ENCODE results near the gene WNT8B. TPM values are rescaled to one million over a fixed set of nuclear protein-coding genes. Genes with fewer than 3 reads are reported as not detected.

WNT8B gene
- total RNA-seq, 5 donors from 2014 or later (not counting 1 experiment from before 2014, with no cell fraction given): 0.20 to 0.23 TPM; not detected in 3

DNA sequence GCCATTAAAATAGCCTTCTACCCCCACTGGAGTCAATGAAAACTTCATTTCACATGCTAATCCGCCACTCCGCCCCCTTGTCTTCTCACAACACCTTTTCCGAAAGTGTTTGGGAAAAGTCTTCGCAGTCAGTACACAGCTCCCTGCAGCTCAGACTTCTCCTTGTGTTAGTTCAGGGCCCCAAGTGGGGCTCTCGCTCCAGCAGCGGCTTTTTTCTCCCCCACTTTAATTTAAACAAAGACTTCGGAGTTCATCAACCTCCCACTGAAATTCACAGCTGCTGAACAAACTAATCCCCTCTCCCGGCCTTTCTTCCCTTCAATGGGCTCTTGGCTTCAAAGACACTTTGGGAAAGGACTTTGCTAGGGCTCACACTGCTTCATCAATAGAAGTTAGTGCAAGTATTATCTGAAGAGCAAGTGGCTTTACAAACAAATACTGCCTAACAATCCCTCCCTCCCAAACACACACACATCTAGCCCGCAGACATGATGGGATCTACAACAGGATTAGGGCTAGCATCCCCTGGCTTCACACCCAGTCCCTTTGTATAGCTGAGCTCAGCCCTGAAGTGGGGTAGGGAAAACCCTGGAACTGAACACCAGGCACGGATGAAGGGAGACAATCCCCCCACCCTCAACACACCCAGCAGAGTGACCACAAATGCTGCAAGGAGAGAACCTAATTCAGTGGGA lies 23.1 kb downstream of the WNT8B start:
- Histone ChIP-seq H3K27ac (ENCODE audit: low read length) (no peak overlapping the region), H3K4me3 (ENCODE audit: control insufficient read depth in 1 of 2, extremely low read depth in 1 of 2, low read length in 1 of 2) (no peak overlapping the region), H3K4me1 (ENCODE audit: control insufficient read depth in 1 of 2, extremely low read depth in 1 of 2, insufficient read depth in 2 of 2, low read length in 2 of 2) (peaks cover 4 to 17% of the 10 kb centered on the region in 2 experiments), H3K36me3 (ENCODE audit: control insufficient read depth in 2 of 2, extremely low read depth in 1 of 2, insufficient read depth in 1 of 2, low read length in 1 of 2) (peaks cover 14 to 42% of the 10 kb centered on the region in 2 donors), H3K27me3 (replicated peaks in 1 of 2; ENCODE audit: control insufficient read depth in 2 of 2, extremely low read depth in 1 of 2, insufficient read depth in 2 of 2, low read length in 1 of 2) (peaks cover 0 to 11% of the 10 kb centered on the region in 2 experiments), H3K9me3 (no peaks in the 10 kb centered on the region)
- ChIA-PET POLR2A (no interaction called here), CTCF (interaction anchor here (0.8 to 6.7 kb wide), 5 partner anchors 23 to 38 kb away, joined by 3 to 61 read pairs (median 3); no protein-coding TSS in a partner anchor)
- Mint-ChIP-seq H3K4me1 (peaks cover 11 to 22% (median 14%) of the 10 kb centered on the region in 3 donors), H3K36me3 (peaks cover 38% of the 10 kb centered on the region), H3K4me3 (no peak overlapping the region), H3K27ac (no peak overlapping the region), H3K27me3 (peaks cover 3% of the 10 kb centered on the region in 2 donors), H3K9me3 (no peaks in the 10 kb centered on the region)
- DNase-seq: no peak
- no peak for ATAC-seq (replicated peaks in 1 of 4)
- WGBS (ENCODE audit: insufficient coverage): 93% methylated on average over 8 of the region's 10 CpGs

DNA sequence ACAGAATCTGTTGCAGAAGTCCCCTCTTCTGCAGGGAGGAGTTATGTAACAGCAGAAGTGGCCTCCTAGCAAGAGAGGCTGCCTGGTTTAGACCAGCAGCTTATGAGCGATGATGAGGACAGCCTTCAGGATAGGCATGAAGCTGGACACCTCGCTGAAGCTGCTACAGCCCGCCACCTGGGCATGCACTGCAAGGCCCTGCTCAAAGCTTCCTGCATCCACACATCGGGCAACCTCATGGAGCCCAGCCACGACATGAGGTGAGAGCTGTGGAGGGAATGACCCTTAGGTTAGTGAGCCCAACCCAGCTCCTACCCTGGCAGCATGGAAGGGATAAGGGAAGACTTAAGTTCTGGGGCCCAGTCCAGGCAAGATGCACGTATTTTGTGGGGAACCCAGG lies 24.7 kb downstream of the WNT8B start:
- Mint-ChIP-seq H3K9me3 (no peaks in the 10 kb centered on the region), H3K27me3 (no peaks in the 10 kb centered on the region), H3K27ac (no peak overlapping the region), H3K4me1 (peaks cover 8 to 12% (median 9%) of the 10 kb centered on the region in 3 donors), H3K4me3 (no peak overlapping the region), H3K36me3 (peaks cover 48% of the 10 kb centered on the region)
- CTCF ChIA-PET: interaction anchor here in 1 of 2 donors (0.9 to 1.0 kb wide), 2 partner anchors 22 to 31 kb away, joined by 4 read pairs; no protein-coding TSS in a partner anchor
- no peak for ATAC-seq (replicated peaks in 1 of 4)
- Histone ChIP-seq H3K27ac (ENCODE audit: low read length) (no peak overlapping the region), H3K36me3 (ENCODE audit: control insufficient read depth in 2 of 2, extremely low read depth in 1 of 2, insufficient read depth in 1 of 2, low read length in 1 of 2) (peaks cover 14 to 49% of the 10 kb centered on the region in 2 donors), H3K9me3 (no peaks in the 10 kb centered on the region), H3K4me1 (ENCODE audit: control insufficient read depth in 1 of 2, extremely low read depth in 1 of 2, insufficient read depth in 2 of 2, low read length in 2 of 2) (peaks cover 0 to 5% of the 10 kb centered on the region in 2 experiments), H3K4me3 (ENCODE audit: control insufficient read depth in 1 of 2, extremely low read depth in 1 of 2, low read length in 1 of 2) (no peak overlapping the region), H3K27me3 (replicated peaks in 1 of 2; ENCODE audit: control insufficient read depth in 2 of 2, extremely low read depth in 1 of 2, insufficient read depth in 2 of 2, low read length in 1 of 2) (peaks cover 0 to 3% of the 10 kb centered on the region in 2 experiments)
- DNase-seq: no peak
- 79% methylated on average over 3 of the region's 6 CpGs for WGBS (ENCODE audit: insufficient coverage)
- POLR2A ChIA-PET: no interaction called here

GRCh38 chr10:100489396-100489795 lies 26.6 kb downstream of the WNT8B start:
- Mint-ChIP-seq H3K4me3 (no peak overlapping the region), H3K36me3 (peaks cover 62% of the 10 kb centered on the region), H3K4me1 (no peaks in the 10 kb centered on the region), H3K27me3 (no peaks in the 10 kb centered on the region), H3K27ac (no peak overlapping the region), H3K9me3 (no peaks in the 10 kb centered on the region)
- POLR2A ChIA-PET: interaction anchor here in 1 of 2 donors (0.6 kb wide), 1 partner anchor 38 kb away, joined by 3 read pairs; no protein-coding TSS in a partner anchor
- H3K27ac ChIP-seq (ENCODE audit: low read length): no peak overlapping the region
- H3K4me1 ChIP-seq (ENCODE audit: control insufficient read depth in 1 of 2, extremely low read depth in 1 of 2, insufficient read depth in 2 of 2, low read length in 2 of 2): no peaks in the 10 kb centered on the region
- H3K27me3 ChIP-seq (replicated peaks in 1 of 2; ENCODE audit: control insufficient read depth in 2 of 2, extremely low read depth in 1 of 2, insufficient read depth in 2 of 2, low read length in 1 of 2): no peaks in the 10 kb centered on the region
- CTCF ChIA-PET: no interaction called here
- H3K36me3 ChIP-seq (ENCODE audit: control insufficient read depth in 2 of 2, extremely low read depth in 1 of 2, insufficient read depth in 1 of 2, low read length in 1 of 2): peaks cover 14 to 54% of the 10 kb centered on the region in 2 donors
- H3K4me3 ChIP-seq (ENCODE audit: control insufficient read depth in 1 of 2, extremely low read depth in 1 of 2, low read length in 1 of 2): no peak overlapping the region
- H3K9me3 ChIP-seq: no peaks in the 10 kb centered on the region
- DNase-seq (no peak), ATAC-seq (replicated peaks in 1 of 4) (no peak)
- WGBS (ENCODE audit: insufficient coverage): 92% methylated on average over 2 of the region's 5 CpGs

DNA sequence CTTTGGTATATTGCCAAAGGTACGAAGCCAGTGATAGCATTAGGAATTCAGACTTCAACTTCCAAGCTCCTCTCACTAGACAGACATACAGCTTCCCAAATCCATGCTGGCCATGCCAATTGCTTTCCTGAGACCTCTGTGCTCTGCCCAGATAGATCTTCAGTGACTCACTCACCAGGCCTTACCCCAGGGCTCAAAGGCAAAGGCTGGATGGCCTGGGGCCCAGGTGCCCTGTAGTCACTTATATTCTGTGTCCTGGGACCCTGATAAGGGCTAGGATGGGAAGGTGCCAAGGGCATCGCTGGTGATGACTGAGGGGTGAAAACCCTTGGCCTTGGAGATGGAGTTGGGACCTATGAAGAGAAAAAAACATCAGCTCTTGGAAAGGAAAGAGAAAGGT lies 27.7 kb downstream of the WNT8B start:
- peaks cover 9 to 58% of the 10 kb centered on the region in 2 donors for H3K36me3 ChIP-seq (ENCODE audit: control insufficient read depth in 2 of 2, extremely low read depth in 1 of 2, insufficient read depth in 1 of 2, low read length in 1 of 2)
- WGBS (ENCODE audit: insufficient coverage): 100% methylated on average over 1 of the region's 2 CpGs

DNA sequence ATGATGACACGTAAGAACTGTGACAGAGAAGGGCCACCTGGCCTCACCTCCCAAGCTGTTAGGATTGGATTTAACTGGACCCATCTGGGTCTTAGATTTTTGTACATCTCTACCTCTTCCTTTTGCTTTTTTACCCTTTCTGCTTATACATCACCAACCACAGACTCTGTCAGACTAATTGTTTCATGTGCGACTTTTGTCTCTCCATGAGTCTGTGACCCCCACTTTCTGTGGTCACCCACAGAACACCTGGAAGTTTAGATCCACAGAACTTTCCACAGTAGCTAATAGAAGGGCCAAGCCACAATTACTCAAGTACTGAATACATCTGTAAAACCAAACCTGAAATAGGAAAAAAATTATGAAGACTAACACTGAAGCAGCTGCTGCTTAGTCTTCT lies 33.8 kb downstream of the WNT8B start:
- peaks cover 0 to 7% of the 10 kb centered on the region in 2 experiments for H3K4me1 ChIP-seq (ENCODE audit: control insufficient read depth in 1 of 2, extremely low read depth in 1 of 2, insufficient read depth in 2 of 2, low read length in 2 of 2)
- H3K9me3 ChIP-seq: no peaks in the 10 kb centered on the region
- H3K4me3 ChIP-seq (ENCODE audit: control insufficient read depth in 1 of 2, extremely low read depth in 1 of 2, low read length in 1 of 2): no peak overlapping the region
- ChIA-PET POLR2A (no interaction called here), CTCF (interaction anchor here in 1 of 2 donors (1.0 kb wide), 1 partner anchor 12 kb away, joined by 3 read pairs; no protein-coding TSS in a partner anchor)
- Mint-ChIP-seq H3K36me3 (peaks cover 73% of the 10 kb centered on the region), H3K4me1 (peaks cover 0 to 5% (median 0%) of the 10 kb centered on the region in 3 donors), H3K4me3 (no peak overlapping the region), H3K9me3 (no peaks in the 10 kb centered on the region), H3K27ac (no peak overlapping the region), H3K27me3 (no peaks in the 10 kb centered on the region)
- H3K27ac ChIP-seq (ENCODE audit: low read length): no peak overlapping the region
- no peaks in the 10 kb centered on the region for H3K27me3 ChIP-seq (replicated peaks in 1 of 2; ENCODE audit: control insufficient read depth in 2 of 2, extremely low read depth in 1 of 2, insufficient read depth in 2 of 2, low read length in 1 of 2)
- peaks cover 10 to 63% of the 10 kb centered on the region in 2 donors for H3K36me3 ChIP-seq (ENCODE audit: control insufficient read depth in 2 of 2, extremely low read depth in 1 of 2, insufficient read depth in 1 of 2, low read length in 1 of 2)
- WGBS (ENCODE audit: insufficient coverage): 70% methylated on average over 2 of the region's 2 CpGs
- DNase-seq: no peak
- no peak for ATAC-seq (replicated peaks in 1 of 4)

More for the DNA sequence above, 27.7 kb downstream of the WNT8B start:
- no peaks in the 10 kb centered on the region for H3K27me3 ChIP-seq (replicated peaks in 1 of 2; ENCODE audit: control insufficient read depth in 2 of 2, extremely low read depth in 1 of 2, insufficient read depth in 2 of 2, low read length in 1 of 2)
- H3K4me1 ChIP-seq (ENCODE audit: control insufficient read depth in 1 of 2, extremely low read depth in 1 of 2, insufficient read depth in 2 of 2, low read length in 2 of 2): no peaks in the 10 kb centered on the region
- H3K9me3 Mint-ChIP-seq: no peaks in the 10 kb centered on the region
- H3K4me3 ChIP-seq (ENCODE audit: control insufficient read depth in 1 of 2, extremely low read depth in 1 of 2, low read length in 1 of 2): no peak overlapping the region
- H3K9me3 ChIP-seq: no peaks in the 10 kb centered on the region
- ChIA-PET CTCF (no interaction called here), POLR2A (no interaction called here)
- DNase-seq (no peak), ATAC-seq (replicated peaks in 1 of 4) (no peak)
- H3K4me3 Mint-ChIP-seq: no peak overlapping the region
- no peak overlapping the region for H3K27ac Mint-ChIP-seq
- H3K27me3 Mint-ChIP-seq: no peaks in the 10 kb centered on the region
- H3K4me1 Mint-ChIP-seq: no peaks in the 10 kb centered on the region
- H3K27ac ChIP-seq (ENCODE audit: low read length): no peak overlapping the region
- peaks cover 70% of the 10 kb centered on the region for H3K36me3 Mint-ChIP-seq

GRCh38 chr10:100498059-100498458 lies 35.2 kb downstream of the WNT8B start:
- Mint-ChIP-seq H3K27ac (no peak overlapping the region), H3K9me3 (no peaks in the 10 kb centered on the region), H3K27me3 (no peaks in the 10 kb centered on the region), H3K36me3 (peaks cover 78% of the 10 kb centered on the region), H3K4me1 (peaks cover 0 to 5% (median 0%) of the 10 kb centered on the region in 3 donors), H3K4me3 (no peak overlapping the region)
- CTCF ChIA-PET: interaction anchor here in 1 of 2 donors (0.6 kb wide), 1 partner anchor 161 kb away, joined by 3 read pairs; no protein-coding TSS in a partner anchor
- Histone ChIP-seq H3K4me1 (ENCODE audit: control insufficient read depth in 1 of 2, extremely low read depth in 1 of 2, insufficient read depth in 2 of 2, low read length in 2 of 2) (peaks cover 0 to 7% of the 10 kb centered on the region in 2 experiments), H3K9me3 (no peaks in the 10 kb centered on the region), H3K4me3 (ENCODE audit: control insufficient read depth in 1 of 2, extremely low read depth in 1 of 2, low read length in 1 of 2) (no peak overlapping the region), H3K27ac (ENCODE audit: low read length) (no peak overlapping the region), H3K36me3 (ENCODE audit: control insufficient read depth in 2 of 2, extremely low read depth in 1 of 2, insufficient read depth in 1 of 2, low read length in 1 of 2) (peaks cover 12 to 65% of the 10 kb centered on the region in 2 donors), H3K27me3 (replicated peaks in 1 of 2; ENCODE audit: control insufficient read depth in 2 of 2, extremely low read depth in 1 of 2, insufficient read depth in 2 of 2, low read length in 1 of 2) (no peaks in the 10 kb centered on the region)
- 100% methylated on average over 2 of the region's 4 CpGs for WGBS (ENCODE audit: insufficient coverage)
- no peak for ATAC-seq (replicated peaks in 1 of 4)
- POLR2A ChIA-PET: no interaction called here
- no peak for DNase-seq

Data from T-cell (primary cell).